ENCODE data around the gene ADAP1. TPM values are rescaled to one million over a fixed set of nuclear protein-coding genes. Genes with fewer than 3 reads are reported as not detected.
A peak's percentile ranks its signal among the peaks of the same experiment; 100 is the strongest.

Gene ADAP1
- total and polyA plus RNA-seq, 2 of the 13 experiments (the other 11 are each of a cell fraction or from before 2014, with no cell fraction given) = 10.5 to 24.6 TPM

- TF ChIP-seq, protein P1, sequence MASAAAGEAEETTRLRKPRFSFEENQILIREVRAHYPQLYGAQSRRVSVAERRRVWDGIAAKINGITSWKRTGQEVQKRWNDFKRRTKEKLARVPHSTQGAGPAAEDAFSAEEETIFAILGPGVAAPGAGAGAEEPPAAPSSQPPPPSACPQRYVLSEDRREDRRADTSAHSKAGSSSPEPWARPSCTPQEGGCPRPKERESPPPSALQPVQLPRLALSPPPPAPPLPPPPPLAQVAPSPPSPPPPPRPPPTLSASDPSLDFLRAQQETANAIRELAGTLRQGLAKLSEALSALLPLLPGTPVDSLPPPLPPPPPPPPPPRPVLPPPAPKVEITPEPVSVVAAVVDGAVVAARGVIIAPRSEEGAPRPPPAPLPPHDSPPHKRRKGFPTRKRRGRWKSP (CRISPR knock-in tag; IDR thresholded peaks at IDR 0.05) = no peak
- TF ChIP-seq ZNF121 (CRISPR knock-in tag; IDR thresholded peaks at IDR 0.05) (no peak), MXD3 (CRISPR knock-in tag; IDR thresholded peaks at IDR 0.05) (0 out of 2 replicates have a peak, but pooled peaks have one; percentile 6), ATF7-NPFF (CRISPR knock-in tag; IDR thresholded peaks at IDR 0.05; ENCODE audit: low read depth) (no peak), TBX3 (IDR thresholded peaks at IDR 0.05; ENCODE audit: borderline replicate concordance) (peak; percentile 20; the same call in 1 of the 2 replicates), ZSCAN29 (CRISPR knock-in tag; conservative IDR thresholded peaks at IDR 0.05) (no peak), HMG20B (CRISPR knock-in tag; conservative IDR thresholded peaks at IDR 0.05) (peak; percentile 40; the same call in 1 of the 2 replicates), FOXC1 (CRISPR knock-in tag; IDR thresholded peaks at IDR 0.05; ENCODE audit: borderline replicate concordance) (peak; percentile 81), ZNF567 (CRISPR knock-in tag; IDR thresholded peaks at IDR 0.05; ENCODE audit: borderline replicate concordance) (0 out of 2 replicates have a peak, but pooled peaks have one; percentile 10), HMGXB4 (CRISPR knock-in tag; IDR thresholded peaks at IDR 0.05; ENCODE audit: borderline replicate concordance in 1 of 2, low read depth in 1 of 2) (no peak; a peak in 1 of 4 replicates), MED1 (CRISPR knock-in tag; IDR thresholded peaks at IDR 0.05) (no peak; the same call in 1 of the 2 replicates), FOXP1 (IDR thresholded peaks at IDR 0.05) (no peak), FOXP1 (CRISPR knock-in tag; IDR thresholded peaks at IDR 0.05) (no peak), UBTF (CRISPR knock-in tag; IDR thresholded peaks at IDR 0.05) (no peak), IRX3 (CRISPR knock-in tag; IDR thresholded peaks at IDR 0.05; ENCODE audit: borderline replicate concordance, low read depth) (no peak), ZNF441 (CRISPR knock-in tag; IDR thresholded peaks at IDR 0.05; ENCODE audit: borderline replicate concordance) (0 out of 2 replicates have a peak, but pooled peaks have one; percentile 60)
- TF ChIP-seq, protein P2, sequence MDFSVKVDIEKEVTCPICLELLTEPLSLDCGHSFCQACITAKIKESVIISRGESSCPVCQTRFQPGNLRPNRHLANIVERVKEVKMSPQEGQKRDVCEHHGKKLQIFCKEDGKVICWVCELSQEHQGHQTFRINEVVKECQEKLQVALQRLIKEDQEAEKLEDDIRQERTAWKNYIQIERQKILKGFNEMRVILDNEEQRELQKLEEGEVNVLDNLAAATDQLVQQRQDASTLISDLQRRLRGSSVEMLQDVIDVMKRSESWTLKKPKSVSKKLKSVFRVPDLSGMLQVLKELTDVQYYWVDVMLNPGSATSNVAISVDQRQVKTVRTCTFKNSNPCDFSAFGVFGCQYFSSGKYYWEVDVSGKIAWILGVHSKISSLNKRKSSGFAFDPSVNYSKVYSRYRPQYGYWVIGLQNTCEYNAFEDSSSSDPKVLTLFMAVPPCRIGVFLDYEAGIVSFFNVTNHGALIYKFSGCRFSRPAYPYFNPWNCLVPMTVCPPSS (IDR thresholded peaks at IDR 0.05) = no peak
- TF ChIP-seq, protein P3, sequence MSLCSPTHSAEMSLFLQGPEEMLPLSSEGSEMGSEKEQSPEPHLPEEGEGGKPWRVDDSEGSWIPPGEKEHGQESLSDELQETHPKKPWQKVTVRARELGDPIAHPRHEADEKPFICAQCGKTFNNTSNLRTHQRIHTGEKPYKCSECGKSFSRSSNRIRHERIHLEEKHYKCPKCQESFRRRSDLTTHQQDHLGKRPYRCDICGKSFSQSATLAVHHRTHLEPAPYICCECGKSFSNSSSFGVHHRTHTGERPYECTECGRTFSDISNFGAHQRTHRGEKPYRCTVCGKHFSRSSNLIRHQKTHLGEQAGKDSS (CRISPR knock-in tag; IDR thresholded peaks at IDR 0.05; ENCODE audit: borderline replicate concordance, low read depth) = peak; percentile 9; the same call in 1 of the 2 replicates
- TF ChIP-seq, protein P4, sequence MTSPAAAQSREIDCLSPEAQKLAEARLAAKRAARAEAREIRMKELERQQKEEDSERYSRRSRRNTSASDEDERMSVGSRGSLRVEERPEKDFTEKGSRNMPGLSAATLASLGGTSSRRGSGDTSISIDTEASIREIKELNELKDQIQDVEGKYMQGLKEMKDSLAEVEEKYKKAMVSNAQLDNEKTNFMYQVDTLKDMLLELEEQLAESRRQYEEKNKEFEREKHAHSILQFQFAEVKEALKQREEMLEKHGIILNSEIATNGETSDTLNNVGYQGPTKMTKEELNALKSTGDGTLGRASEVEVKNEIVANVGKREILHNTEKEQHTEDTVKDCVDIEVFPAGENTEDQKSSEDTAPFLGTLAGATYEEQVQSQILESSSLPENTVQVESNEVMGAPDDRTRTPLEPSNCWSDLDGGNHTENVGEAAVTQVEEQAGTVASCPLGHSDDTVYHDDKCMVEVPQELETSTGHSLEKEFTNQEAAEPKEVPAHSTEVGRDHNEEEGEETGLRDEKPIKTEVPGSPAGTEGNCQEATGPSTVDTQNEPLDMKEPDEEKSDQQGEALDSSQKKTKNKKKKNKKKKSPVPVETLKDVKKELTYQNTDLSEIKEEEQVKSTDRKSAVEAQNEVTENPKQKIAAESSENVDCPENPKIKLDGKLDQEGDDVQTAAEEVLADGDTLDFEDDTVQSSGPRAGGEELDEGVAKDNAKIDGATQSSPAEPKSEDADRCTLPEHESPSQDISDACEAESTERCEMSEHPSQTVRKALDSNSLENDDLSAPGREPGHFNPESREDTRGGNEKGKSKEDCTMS (CRISPR knock-in tag; conservative IDR thresholded peaks at IDR 0.05) = 0 out of 2 replicates have a peak, but pooled peaks have one; percentile 49
Observed at GRCh38 chr7:976901-977325, 22.4 kb upstream of the ADAP1 start (continued).
